ENCODE measurements around the gene ACTL6B.
"Not testable (repeated sequence)": the region's sequence is repeated elsewhere in the genome, so short reads cannot be mapped to it uniquely, and the experiment has no call there.

Gene ACTL6B

GRCh38 chr7:100671353-100672327 is 15.4 kb upstream of the ACTL6B start:
- no peak for DNase-seq

- DNase-seq = no peak
These were observed 13.8 kb upstream of the ACTL6B start for GRCh38 chr7:100670074-100670473.

GRCh38 chr7:100669106-100669505 is 12.9 kb upstream of the ACTL6B start:
- not testable (repeated sequence) for DNase-seq

GRCh38 chr7:100668069-100668449 is 11.8 kb upstream of the ACTL6B start:
- DNase-seq = no peak

- DNase-seq = no peak
These were observed 11.3 kb upstream of the ACTL6B start for GRCh38 chr7:100667331-100668068.

GRCh38 chr7:100665168-100665726 is 9.0 kb upstream of the ACTL6B start:
- no peak for DNase-seq

- not testable (repeated sequence) for DNase-seq
These were observed 6.0 kb upstream of the ACTL6B start for GRCh38 chr7:100662194-100662776.

GRCh38 chr7:100654908-100655831 is 1.1 kb downstream of the ACTL6B start:
- DNase-seq = no peak

GRCh38 chr7:100649826-100650565 is 6.3 kb downstream of the ACTL6B start:
- no peak for DNase-seq

- peak; percentile 66 for DNase-seq
These were observed 13.7 kb downstream of the ACTL6B start for GRCh38 chr7:100642534-100642907.

GRCh38 chr7:100641860-100642533 is 14.3 kb downstream of the ACTL6B start:
- no peak for DNase-seq

- DNase-seq = no peak
These were observed 14.8 kb downstream of the ACTL6B start, which contains the start of gene TFR2 for GRCh38 chr7:100641463-100641859. Gene TFR2 (minus strand): TSS chr7:100641552. CDS start chr7:100641509, 43 bp downstream.

GRCh38 chr7:100640517-100641440 is 15.5 kb downstream of the ACTL6B start:
- DNase-seq = no peak

GRCh38 chr7:100639995-100640516 is 16.2 kb downstream of the ACTL6B start:
- DNase-seq = no peak

- peak; percentile 74 for DNase-seq
These were observed 23.1 kb downstream of the ACTL6B start for GRCh38 chr7:100632951-100633717.

- DNase-seq = no peak
These were observed 26.2 kb downstream of the ACTL6B start for GRCh38 chr7:100630066-100630465.

- DNase-seq = peak; percentile 66
These were observed 27.0 kb downstream of the ACTL6B start for GRCh38 chr7:100629117-100629716.

- no peak for DNase-seq
These were observed 29.1 kb downstream of the ACTL6B start for GRCh38 chr7:100627238-100627549.

All from stimulated activated CD8-positive, alpha-beta memory T cell treated with anti-CD3 and anti-CD28 coated beads, Interleukin-4, amount 100 ng/mL, for 48 hours (primary cell).